GM12801 (cell line): Measurements from ENCODE around the gene PIBF1.

Experiments
- TF ChIP-seq, protein P1 (sequence below): IDR thresholded peaks from one replicate; pipeline ENCODE4 v1.5.1; 2011; ENCODE audit warnings: control low read depth; ENCODE audit not compliant: insufficient read length; ENCODE audit errors: extremely low read depth

The PIBF1 gene

GRCh38 chr13:72891423-72891822 lies 109.5 kb downstream of the PIBF1 start:
- TF ChIP-seq, protein P1, sequence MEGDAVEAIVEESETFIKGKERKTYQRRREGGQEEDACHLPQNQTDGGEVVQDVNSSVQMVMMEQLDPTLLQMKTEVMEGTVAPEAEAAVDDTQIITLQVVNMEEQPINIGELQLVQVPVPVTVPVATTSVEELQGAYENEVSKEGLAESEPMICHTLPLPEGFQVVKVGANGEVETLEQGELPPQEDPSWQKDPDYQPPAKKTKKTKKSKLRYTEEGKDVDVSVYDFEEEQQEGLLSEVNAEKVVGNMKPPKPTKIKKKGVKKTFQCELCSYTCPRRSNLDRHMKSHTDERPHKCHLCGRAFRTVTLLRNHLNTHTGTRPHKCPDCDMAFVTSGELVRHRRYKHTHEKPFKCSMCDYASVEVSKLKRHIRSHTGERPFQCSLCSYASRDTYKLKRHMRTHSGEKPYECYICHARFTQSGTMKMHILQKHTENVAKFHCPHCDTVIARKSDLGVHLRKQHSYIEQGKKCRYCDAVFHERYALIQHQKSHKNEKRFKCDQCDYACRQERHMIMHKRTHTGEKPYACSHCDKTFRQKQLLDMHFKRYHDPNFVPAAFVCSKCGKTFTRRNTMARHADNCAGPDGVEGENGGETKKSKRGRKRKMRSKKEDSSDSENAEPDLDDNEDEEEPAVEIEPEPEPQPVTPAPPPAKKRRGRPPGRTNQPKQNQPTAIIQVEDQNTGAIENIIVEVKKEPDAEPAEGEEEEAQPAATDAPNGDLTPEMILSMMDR: no peak

GRCh38 chr13:72896869-72897268 lies 114.9 kb downstream of the PIBF1 start:
- TF ChIP-seq, protein P1: no peak

DNA sequence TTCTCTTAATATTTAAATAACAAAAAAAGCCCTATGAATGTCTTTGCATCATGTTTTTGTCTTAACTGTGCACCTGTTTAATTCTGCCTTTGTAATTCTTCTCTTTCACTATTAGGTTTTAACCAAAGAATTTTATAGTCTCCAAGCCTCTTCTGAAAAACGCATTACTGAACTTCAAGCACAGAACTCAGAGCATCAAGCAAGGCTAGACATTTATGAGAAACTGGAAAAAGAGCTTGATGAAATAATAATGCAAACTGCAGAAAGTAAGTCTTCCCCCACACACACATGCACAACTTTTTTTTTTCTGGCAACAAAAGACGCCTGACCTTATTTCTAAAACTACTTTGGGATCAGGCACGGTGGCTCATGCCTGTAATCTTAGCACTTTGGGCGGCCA lies 126.5 kb downstream of the PIBF1 start:
- TF ChIP-seq, protein P1: no peak

DNA sequence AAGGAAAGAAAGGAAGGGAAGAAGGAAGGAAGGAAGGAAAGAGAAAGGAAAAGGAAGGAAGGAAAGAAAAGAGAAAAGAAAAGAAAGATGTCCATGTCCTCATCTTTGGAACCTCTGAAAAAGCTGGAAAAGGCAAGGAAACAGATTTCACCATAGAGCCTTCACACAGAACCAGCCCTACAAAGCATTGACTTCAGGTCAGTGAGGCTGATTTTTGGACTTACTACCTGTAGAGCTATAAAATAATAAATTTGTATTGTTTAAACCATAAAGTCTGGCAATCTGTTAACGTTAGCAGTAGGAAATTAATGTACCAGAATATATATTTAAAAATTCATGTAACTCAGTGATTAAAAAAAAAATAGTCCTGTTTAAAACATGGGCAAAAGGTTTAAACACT lies 130.0 kb downstream of the PIBF1 start:
- TF ChIP-seq, protein P1: no peak

DNA sequence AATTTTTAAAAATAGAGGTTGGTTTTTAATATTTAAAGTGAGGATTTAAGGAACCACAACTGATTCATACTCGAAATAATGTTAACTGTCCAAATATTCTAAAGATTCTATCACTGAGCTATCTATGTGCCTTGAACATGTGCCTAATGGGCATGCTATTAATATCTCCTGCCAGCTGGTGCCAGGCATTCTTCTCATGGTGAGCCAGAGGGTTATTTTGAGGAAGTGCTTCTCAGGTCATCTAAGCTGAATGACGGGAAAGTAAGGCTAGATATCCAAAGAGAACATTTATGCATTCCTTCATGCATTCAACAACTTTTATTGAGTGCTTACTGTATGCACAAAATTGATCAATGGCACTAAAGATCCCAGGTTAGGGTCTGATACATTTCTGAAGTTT lies 138.2 kb downstream of the PIBF1 start:
- TF ChIP-seq, protein P1: no peak

- TF ChIP-seq, protein P1: no peak
Measured at GRCh38 chr13:72931311-72931710, 149.4 kb downstream of the PIBF1 start.

DNA sequence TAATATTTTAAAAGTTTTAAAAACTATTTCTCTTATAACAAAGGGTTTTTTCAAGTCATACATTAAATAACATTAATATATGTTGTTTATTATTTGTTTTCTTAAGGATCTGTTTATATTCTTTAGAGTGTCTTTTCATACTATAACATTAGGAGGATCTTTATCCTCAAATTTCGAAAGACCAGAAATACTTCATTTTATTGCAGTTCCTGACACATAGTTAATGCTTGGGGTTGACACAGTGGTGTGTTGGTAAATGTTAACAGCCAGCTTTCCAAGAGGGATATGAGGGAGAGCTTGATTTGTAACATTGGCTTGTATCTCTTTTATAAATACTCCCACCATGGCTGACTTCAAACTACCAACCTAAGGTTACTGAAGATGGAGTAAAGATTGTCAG lies 150.3 kb downstream of the PIBF1 start:
- TF ChIP-seq, protein P1: no peak

DNA sequence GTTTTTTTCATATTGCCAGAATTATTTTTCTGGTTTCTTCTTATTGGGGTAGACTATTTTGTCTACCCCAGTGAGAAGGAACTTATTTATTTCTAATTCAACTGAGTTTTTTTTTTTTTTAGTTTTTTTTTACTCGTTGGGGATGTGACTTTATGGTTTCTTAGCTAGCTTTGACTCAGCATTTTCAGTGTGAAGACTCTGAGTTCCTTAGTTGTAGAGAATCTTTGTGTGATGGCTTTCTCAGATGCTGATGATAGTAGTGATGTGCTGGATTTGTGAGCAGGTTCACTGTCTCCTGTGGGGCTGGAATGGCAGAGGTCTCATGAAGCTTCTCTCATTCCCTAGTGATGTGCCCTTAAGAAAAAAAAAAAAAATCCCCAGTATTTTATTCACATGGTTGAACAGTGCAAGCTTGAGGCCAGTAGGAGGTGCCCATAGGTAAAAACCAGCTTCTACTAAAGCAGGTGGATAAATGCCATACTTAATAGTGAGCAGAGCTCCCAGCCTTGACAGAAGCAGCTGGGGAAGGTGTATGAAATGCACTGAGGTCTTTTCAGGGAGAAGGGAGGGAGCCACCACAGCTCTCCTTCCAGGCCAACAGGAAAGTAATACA lies 170.7 kb downstream of the PIBF1 start:
- TF ChIP-seq, protein P1: no peak
